HepG2 (cell line): ENCODE data around the gene SAE1. TPM values are rescaled to one million over a fixed set of nuclear protein-coding genes. Genes with fewer than 3 reads are reported as not detected.
A peak's percentile ranks its signal among the peaks of the same experiment; 100 is the strongest.

ENCODE experiments used
- AKAP8 ChIP-seq: sonication (generic); formaldehyde crosslinking; IDR thresholded peaks from 2 replicates; pipeline ENCODE4 v1.5.1; 2020; ENCODE audit warnings: mild to moderate bottlenecking, missing genetic modification reagents
- FIP1L1 ChIP-seq: fragments of 200-400 bp; formaldehyde crosslinking; IDR thresholded peaks from 2 replicates; pipeline ENCODE4 v1.6.1; 2018; ENCODE audit warnings: low read depth, mild to moderate bottlenecking, low read length, moderate library complexity, borderline replicate concordance; ENCODE audit not compliant: insufficient read depth
- FOSL1 ChIP-seq: sonication (generic); formaldehyde crosslinking; IDR thresholded peaks from 2 replicates; pipeline ENCODE4 v1.9.0; 2021; ENCODE audit warnings: missing genetic modification reagents, borderline replicate concordance
- NR2C2 ChIP-seq: sonication (generic); formaldehyde crosslinking; IDR thresholded peaks from 2 replicates; pipeline ENCODE4 v1.4.0; 2020; ENCODE audit warnings: missing genetic modification reagents, mild to moderate bottlenecking, moderate library complexity, borderline replicate concordance
- NR2F1 ChIP-seq, 2 experiments: fragments of 450-650 bp in 1 of 2; formaldehyde crosslinking in 1 of 2; IDR thresholded peaks; 2 replicates each; pipeline versions ENCODE4 v1.5.0 to v1.6.1; 2016 to 2020; ENCODE audit warnings: mild to moderate bottlenecking in 1 of 2, missing compliant biosample characterization in 1 of 2, missing genetic modification reagents in 1 of 2, moderate library complexity in 1 of 2
- RBFOX2 ChIP-seq: fragments of 200-400 bp; formaldehyde crosslinking; IDR thresholded peaks from 2 replicates; pipeline ENCODE4 v1.6.1; 2017; ENCODE audit warnings: low read depth, mild to moderate bottlenecking, low read length
- SRY ChIP-seq: sonication (generic); formaldehyde crosslinking; IDR thresholded peaks from 2 replicates; pipeline ENCODE4 v1.8.0; 2022; ENCODE audit warnings: mild to moderate bottlenecking, missing genetic modification reagents
- YY1 ChIP-seq: IDR thresholded peaks from 2 replicates; pipeline ENCODE4 v1.6.1; 2011; ENCODE audit warnings: low read length, low read depth, moderate library complexity, mild to moderate bottlenecking; ENCODE audit not compliant: insufficient read depth, insufficient replicate concordance
- ZKSCAN8 ChIP-seq: IDR thresholded peaks from 2 replicates; pipeline ENCODE4 v1.6.1; 2016; ENCODE audit warnings: borderline replicate concordance, missing genetic modification reagents, missing compliant biosample characterization
- ZMYM4 ChIP-seq: sonication (generic); formaldehyde crosslinking; IDR thresholded peaks from 2 replicates; pipeline ENCODE4 v1.8.1; 2023; ENCODE audit warnings: mild to moderate bottlenecking, missing genetic modification reagents
- ZNF460 ChIP-seq: sonication (generic); formaldehyde crosslinking; IDR thresholded peaks from 2 replicates; pipeline ENCODE4 v1.5.1; 2020; ENCODE audit warnings: missing genetic modification reagents, mild to moderate bottlenecking, borderline replicate concordance
- ZNF567 ChIP-seq: sonication (generic); formaldehyde crosslinking; IDR thresholded peaks from 2 replicates; pipeline ENCODE4 v1.8.1; 2023; ENCODE audit warnings: mild to moderate bottlenecking, missing genetic modification reagents, borderline replicate concordance
- ZSCAN9 ChIP-seq: IDR thresholded peaks from 2 replicates; pipeline ENCODE4 v1.6.1; 2016; ENCODE audit warnings: borderline replicate concordance
- polyA plus RNA-seq, 8 experiments: library from polyadenylated mRNA; depleted of rRNA in 3 of 8; stranded (reverse) in 7 of 8; unstranded in 1 of 8; fragments of >200 nt; fragmentation: Illumina TruSeq in 4 of 8; extraction: Trizol in 4 of 8; gene quantifications; 2 replicates each; pipeline versions ENCODE4 v1.2.1 to v1.2.3, GENCODE V29; 2011 to 2016; ENCODE audit warnings: low read depth in 4 of 8, missing spikeins in 1 of 8, mixed read lengths in 1 of 8; ENCODE audit not compliant: insufficient read depth in 1 of 8
- total RNA-seq, 5 experiments: library from RNA; depleted of rRNA; stranded (reverse); fragments of >200 nt; fragmentation: Illumina TruSeq; extraction: Trizol; gene quantifications; 2 replicates each; pipeline ENCODE4 v1.2.3, GENCODE V29; 2016; ENCODE audit warnings: low read depth in 1 of 5
- TF ChIP-seq, protein P1 (sequence below): IDR thresholded peaks from 2 replicates; pipeline ENCODE4 v1.6.1; 2018; ENCODE audit warnings: missing genetic modification reagents, mild to moderate bottlenecking, missing compliant biosample characterization
- TF ChIP-seq, protein P2 (sequence below): IDR thresholded peaks from 2 replicates; pipeline ENCODE4 v1.6.1; 2016
- TF ChIP-seq, protein P3 (sequence below): sonication (generic); formaldehyde crosslinking; IDR thresholded peaks from 2 replicates; pipeline ENCODE4 v1.4.0; 2020; ENCODE audit warnings: mild to moderate bottlenecking, missing genetic modification reagents
- TF ChIP-seq, protein P4 (sequence below): sonication (generic); formaldehyde crosslinking; IDR thresholded peaks from 2 replicates; pipeline ENCODE4 v1.4.0; 2020; ENCODE audit warnings: missing genetic modification reagents
- TF ChIP-seq, protein P5 (sequence below): IDR thresholded peaks from 2 replicates; pipeline ENCODE4 v1.6.1; 2016; ENCODE audit warnings: missing genetic modification reagents, missing compliant biosample characterization
- TF ChIP-seq, protein P6 (sequence below): sonication (generic); formaldehyde crosslinking; IDR thresholded peaks from 2 replicates; pipeline ENCODE4 v1.5.1; 2020; ENCODE audit warnings: missing genetic modification reagents, mild to moderate bottlenecking, borderline replicate concordance

The SAE1 gene
- total and polyA plus RNA-seq, 2 of the 13 experiments (the other 11 are each of a cell fraction or from before 2014, with no cell fraction given): 87.6 to 197 TPM

DNA sequence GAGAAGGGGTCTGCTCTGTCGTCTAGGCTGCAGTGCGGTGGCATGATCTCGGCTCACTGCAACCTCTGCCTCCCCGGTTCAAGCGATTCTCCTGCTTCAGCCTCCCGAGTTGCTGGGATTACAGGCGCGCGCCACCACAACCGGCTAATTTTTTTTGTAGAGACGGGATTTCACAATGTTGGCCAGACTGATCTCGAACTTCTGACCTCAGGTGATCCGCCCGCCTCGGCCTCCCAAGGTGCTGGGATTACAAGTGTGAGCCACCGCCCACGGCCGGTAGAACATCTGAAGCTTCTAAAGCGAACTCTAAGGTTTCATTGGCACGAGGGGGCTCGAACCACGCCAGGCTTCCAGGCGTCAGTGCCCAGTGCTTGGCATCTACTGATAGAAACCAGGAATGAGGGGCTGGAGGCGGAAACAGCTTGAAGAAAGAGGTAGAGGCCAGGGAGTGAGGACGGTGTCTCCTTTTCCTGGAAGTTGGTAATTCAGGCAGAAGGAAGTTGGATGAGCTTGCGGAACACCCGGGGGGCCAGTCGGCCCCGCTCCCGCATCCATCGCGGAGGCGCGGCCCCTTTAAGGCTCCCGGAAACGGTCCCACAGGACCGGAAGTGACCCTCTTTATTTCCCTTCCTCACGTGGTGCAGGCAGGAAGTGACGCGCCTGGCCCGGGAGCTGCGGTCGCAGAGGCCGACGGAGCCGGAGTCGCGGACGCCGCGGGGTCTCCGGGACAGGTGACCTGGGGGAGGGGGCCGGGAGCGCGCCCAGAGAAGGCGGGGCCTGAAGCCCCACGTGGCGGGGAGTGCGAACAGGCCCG lies 125.5 kb downstream of the SAE1 start, which contains the start of gene CCDC9 (continued):
- TF ChIP-seq NR2C2 (CRISPR knock-in tag) (peak; percentile 90), FOSL1 (CRISPR knock-in tag) (no peak), NR2F1 (CRISPR knock-in tag; IDR thresholded peaks at IDR 0.05) (peak in 1 of 2 experiments; percentile 8; a peak in 1 of 4 replicates), ZNF567 (CRISPR knock-in tag) (peak; percentile 35; the same call in 1 of the 2 replicates), SRY (CRISPR knock-in tag) (no peak), YY1 (peak; percentile 77), ZNF460 (CRISPR knock-in tag) (peak; percentile 97), ZMYM4 (peak; percentile 74), ZSCAN9 (CRISPR knock-in tag) (0 out of 2 replicates have a peak, but pooled peaks have one; percentile 29), RBFOX2 (peak; percentile 94), AKAP8 (CRISPR knock-in tag) (0 out of 2 replicates have a peak, but pooled peaks have one; percentile 54), ZKSCAN8 (no peak; the same call in 1 of the 2 replicates), FIP1L1 (no peak)
- TF ChIP-seq, protein P1, sequence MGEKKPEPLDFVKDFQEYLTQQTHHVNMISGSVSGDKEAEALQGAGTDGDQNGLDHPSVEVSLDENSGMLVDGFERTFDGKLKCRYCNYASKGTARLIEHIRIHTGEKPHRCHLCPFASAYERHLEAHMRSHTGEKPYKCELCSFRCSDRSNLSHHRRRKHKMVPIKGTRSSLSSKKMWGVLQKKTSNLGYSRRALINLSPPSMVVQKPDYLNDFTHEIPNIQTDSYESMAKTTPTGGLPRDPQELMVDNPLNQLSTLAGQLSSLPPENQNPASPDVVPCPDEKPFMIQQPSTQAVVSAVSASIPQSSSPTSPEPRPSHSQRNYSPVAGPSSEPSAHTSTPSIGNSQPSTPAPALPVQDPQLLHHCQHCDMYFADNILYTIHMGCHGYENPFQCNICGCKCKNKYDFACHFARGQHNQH (CRISPR knock-in tag): no peak; the same call in 1 of the 2 replicates
- TF ChIP-seq, protein P2, sequence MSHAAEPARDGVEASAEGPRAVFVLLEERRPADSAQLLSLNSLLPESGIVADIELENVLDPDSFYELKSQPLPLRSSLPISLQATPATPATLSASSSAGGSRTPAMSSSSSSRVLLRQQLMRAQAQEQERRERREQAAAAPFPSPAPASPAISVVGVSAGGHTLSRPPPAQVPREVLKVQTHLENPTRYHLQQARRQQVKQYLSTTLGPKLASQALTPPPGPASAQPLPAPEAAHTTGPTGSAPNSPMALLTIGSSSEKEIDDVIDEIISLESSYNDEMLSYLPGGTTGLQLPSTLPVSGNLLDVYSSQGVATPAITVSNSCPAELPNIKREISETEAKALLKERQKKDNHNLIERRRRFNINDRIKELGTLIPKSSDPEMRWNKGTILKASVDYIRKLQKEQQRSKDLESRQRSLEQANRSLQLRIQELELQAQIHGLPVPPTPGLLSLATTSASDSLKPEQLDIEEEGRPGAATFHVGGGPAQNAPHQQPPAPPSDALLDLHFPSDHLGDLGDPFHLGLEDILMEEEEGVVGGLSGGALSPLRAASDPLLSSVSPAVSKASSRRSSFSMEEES (CRISPR knock-in tag): peak; percentile 83
- TF ChIP-seq, protein P3, sequence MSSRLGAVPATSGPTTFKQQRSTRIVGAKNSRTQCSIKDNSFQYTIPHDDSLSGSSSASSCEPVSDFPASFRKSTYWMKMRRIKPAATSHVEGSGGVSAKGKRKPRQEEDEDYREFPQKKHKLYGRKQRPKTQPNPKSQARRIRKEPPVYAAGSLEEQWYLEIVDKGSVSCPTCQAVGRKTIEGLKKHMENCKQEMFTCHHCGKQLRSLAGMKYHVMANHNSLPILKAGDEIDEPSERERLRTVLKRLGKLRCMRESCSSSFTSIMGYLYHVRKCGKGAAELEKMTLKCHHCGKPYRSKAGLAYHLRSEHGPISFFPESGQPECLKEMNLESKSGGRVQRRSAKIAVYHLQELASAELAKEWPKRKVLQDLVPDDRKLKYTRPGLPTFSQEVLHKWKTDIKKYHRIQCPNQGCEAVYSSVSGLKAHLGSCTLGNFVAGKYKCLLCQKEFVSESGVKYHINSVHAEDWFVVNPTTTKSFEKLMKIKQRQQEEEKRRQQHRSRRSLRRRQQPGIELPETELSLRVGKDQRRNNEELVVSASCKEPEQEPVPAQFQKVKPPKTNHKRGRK (CRISPR knock-in tag): no peak
- TF ChIP-seq, protein P4, sequence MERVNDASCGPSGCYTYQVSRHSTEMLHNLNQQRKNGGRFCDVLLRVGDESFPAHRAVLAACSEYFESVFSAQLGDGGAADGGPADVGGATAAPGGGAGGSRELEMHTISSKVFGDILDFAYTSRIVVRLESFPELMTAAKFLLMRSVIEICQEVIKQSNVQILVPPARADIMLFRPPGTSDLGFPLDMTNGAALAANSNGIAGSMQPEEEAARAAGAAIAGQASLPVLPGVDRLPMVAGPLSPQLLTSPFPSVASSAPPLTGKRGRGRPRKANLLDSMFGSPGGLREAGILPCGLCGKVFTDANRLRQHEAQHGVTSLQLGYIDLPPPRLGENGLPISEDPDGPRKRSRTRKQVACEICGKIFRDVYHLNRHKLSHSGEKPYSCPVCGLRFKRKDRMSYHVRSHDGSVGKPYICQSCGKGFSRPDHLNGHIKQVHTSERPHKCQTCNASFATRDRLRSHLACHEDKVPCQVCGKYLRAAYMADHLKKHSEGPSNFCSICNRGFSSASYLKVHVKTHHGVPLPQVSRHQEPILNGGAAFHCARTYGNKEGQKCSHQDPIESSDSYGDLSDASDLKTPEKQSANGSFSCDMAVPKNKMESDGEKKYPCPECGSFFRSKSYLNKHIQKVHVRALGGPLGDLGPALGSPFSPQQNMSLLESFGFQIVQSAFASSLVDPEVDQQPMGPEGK: peak; percentile 33; the same call in 1 of the 2 replicates
- TF ChIP-seq, protein P5, sequence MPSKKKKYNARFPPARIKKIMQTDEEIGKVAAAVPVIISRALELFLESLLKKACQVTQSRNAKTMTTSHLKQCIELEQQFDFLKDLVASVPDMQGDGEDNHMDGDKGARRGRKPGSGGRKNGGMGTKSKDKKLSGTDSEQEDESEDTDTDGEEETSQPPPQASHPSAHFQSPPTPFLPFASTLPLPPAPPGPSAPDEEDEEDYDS (CRISPR knock-in tag): peak; percentile 62
- TF ChIP-seq, protein P6, sequence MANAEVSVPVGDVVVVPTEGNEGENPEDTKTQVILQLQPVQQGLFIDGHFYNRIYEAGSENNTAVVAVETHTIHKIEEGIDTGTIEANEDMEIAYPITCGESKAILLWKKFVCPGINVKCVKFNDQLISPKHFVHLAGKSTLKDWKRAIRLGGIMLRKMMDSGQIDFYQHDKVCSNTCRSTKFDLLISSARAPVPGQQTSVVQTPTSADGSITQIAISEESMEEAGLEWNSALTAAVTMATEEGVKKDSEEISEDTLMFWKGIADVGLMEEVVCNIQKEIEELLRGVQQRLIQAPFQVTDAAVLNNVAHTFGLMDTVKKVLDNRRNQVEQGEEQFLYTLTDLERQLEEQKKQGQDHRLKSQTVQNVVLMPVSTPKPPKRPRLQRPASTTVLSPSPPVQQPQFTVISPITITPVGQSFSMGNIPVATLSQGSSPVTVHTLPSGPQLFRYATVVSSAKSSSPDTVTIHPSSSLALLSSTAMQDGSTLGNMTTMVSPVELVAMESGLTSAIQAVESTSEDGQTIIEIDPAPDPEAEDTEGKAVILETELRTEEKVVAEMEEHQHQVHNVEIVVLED (CRISPR knock-in tag): peak; percentile 62; the same call in 1 of the 2 replicates
